H1 (cell line): Measurements from ENCODE around the gene POFUT2. TPM values are rescaled to one million over a fixed set of nuclear protein-coding genes. Genes with fewer than 3 reads are reported as not detected.

Source experiments
- CTCF ChIA-PET: fragments of 300-600 bp; sonication (Branson Sonifier 250); formaldehyde crosslinking; loops from one replicate; lab custom pipeline; 2021; ENCODE audit not compliant: partially characterized antibody; lab: Charles Lee
- POLR2A ChIA-PET: fragments of 300-600 bp; sonication (Branson Sonifier 250); formaldehyde crosslinking; loops from one replicate; lab custom pipeline; 2021; ENCODE audit warnings: inconsistent platforms; ENCODE audit not compliant: partially characterized antibody; lab: Charles Lee
- DNase-seq, 2 experiments: peaks; one replicate each; pipeline versions ENCODE4 v3.0.0 to v3.0.0-alpha.2; 2010 to 2022; ENCODE audit warnings: low spot score in 2 of 2, low read depth in 1 of 2, mixed read lengths in 1 of 2
- FAIRE-seq: peaks from 2 replicates; lab custom pipeline; 2011; peaks lifted over from hg19 to GRCh38; lab: Jason Lieb, UNC
- H2AFZ ChIP-seq: 2 replicates; pipeline ENCODE4 v1.8.1; 2012; ENCODE audit warnings: low read length, inconsistent platforms
- H2AK5ac ChIP-seq: 2 replicates; pipeline ENCODE4 v1.6.1; 2013; ENCODE audit warnings: low read depth, low read length
- H2BK120ac ChIP-seq: replicated peaks from 2 replicates; pipeline ENCODE3; 2013; ENCODE audit warnings: low read depth, low read length, inconsistent platforms
- H2BK12ac ChIP-seq: 2 replicates; pipeline ENCODE4 v1.6.1; 2013; ENCODE audit warnings: low read depth, low read length
- H2BK15ac ChIP-seq: 2 replicates; pipeline ENCODE4 v1.6.1; 2013; ENCODE audit warnings: low read length
- H2BK20ac ChIP-seq: 2 replicates; pipeline ENCODE4 v1.6.1; 2013; ENCODE audit warnings: low read length
- H2BK5ac ChIP-seq: 2 replicates; pipeline ENCODE4 v1.6.1; 2013; ENCODE audit warnings: low read depth, low read length
- H3K14ac ChIP-seq: 2 replicates; pipeline ENCODE4 v1.6.1; 2013; ENCODE audit warnings: inconsistent platforms; ENCODE audit not compliant: insufficient read length
- H3K18ac ChIP-seq: 2 replicates; pipeline ENCODE4 v1.6.1; 2013; ENCODE audit warnings: low read length; ENCODE audit errors: extremely low read depth
- H3K23ac ChIP-seq: 2 replicates; pipeline ENCODE4 v1.6.1; 2013; ENCODE audit warnings: inconsistent platforms; ENCODE audit not compliant: insufficient read length
- H3K23me2 ChIP-seq: 2 replicates; pipeline ENCODE4 v1.6.1; 2013; ENCODE audit warnings: low read depth, low read length
- H3K27ac ChIP-seq: 2 replicates; pipeline ENCODE4 v1.6.1; 2011; ENCODE audit warnings: low read depth, low read length, inconsistent platforms
- H3K27me3 ChIP-seq, 4 experiments: replicated peaks in 1 of 4; 1 replicate in 1 of 4; 2 replicates in 3 of 4; pipeline versions ENCODE4 v1.6.1 to v1.8.1; 2011 to 2013; ENCODE audit warnings: low read length in 3 of 4, mild to moderate bottlenecking in 3 of 4, inconsistent platforms in 2 of 4, mixed read lengths in 2 of 4, moderate library complexity in 1 of 4; ENCODE audit not compliant: control insufficient read depth in 3 of 4, insufficient read depth in 3 of 4; ENCODE audit errors: extremely low read depth in 1 of 4
- H3K36me3 ChIP-seq, 4 experiments: 2 replicates each; pipeline versions ENCODE4 v1.6.1 to v1.8.1; 2011 to 2013; ENCODE audit warnings: mild to moderate bottlenecking in 4 of 4, low read length in 3 of 4, moderate library complexity in 2 of 4, control low read depth in 1 of 4, inconsistent platforms in 1 of 4; ENCODE audit not compliant: insufficient read depth in 4 of 4, control insufficient read depth in 2 of 4
- H3K4ac ChIP-seq: replicated peaks from 2 replicates; pipeline ENCODE3; 2013; ENCODE audit warnings: low read length, low read depth, mixed read lengths, inconsistent platforms; ENCODE audit not compliant: insufficient read length
- H3K4me1 ChIP-seq, 4 experiments: replicated peaks in 1 of 4; 1 replicate in 1 of 4; 2 replicates in 3 of 4; pipeline versions ENCODE4 v1.6.1 to v1.8.1; 2011 to 2013; ENCODE audit warnings: low read length in 3 of 4, inconsistent platforms in 2 of 4, mixed read lengths in 1 of 4; ENCODE audit not compliant: insufficient read depth in 4 of 4, control insufficient read depth in 3 of 4
- H3K4me2 ChIP-seq, 2 experiments: 2 replicates each; pipeline versions ENCODE4 v1.6.1 to v1.8.1; 2011 to 2013; ENCODE audit warnings: low read depth in 2 of 2, low read length in 2 of 2, control low read depth in 1 of 2, inconsistent platforms in 1 of 2, mild to moderate bottlenecking in 1 of 2; ENCODE audit not compliant: insufficient read depth in 1 of 2
- H3K4me3 ChIP-seq, 4 experiments: fragments of 200-600, 300-600 bp in 1 of 4; sonication (generic), shearing (Covaris generic), sonication (Bioruptor Twin) in 1 of 4; 2 replicates each; pipeline versions ENCODE4 v1.5.1 to v1.8.1; 2011 to 2016; ENCODE audit warnings: low read length in 4 of 4, low read depth in 3 of 4, control low read depth in 2 of 4, inconsistent platforms in 2 of 4, mild to moderate bottlenecking in 2 of 4, mixed read lengths in 1 of 4, moderate library complexity in 1 of 4; ENCODE audit not compliant: insufficient read depth in 2 of 4; ENCODE audit errors: extremely low read depth in 1 of 4
- H3K56ac ChIP-seq: replicated peaks from 2 replicates; pipeline ENCODE3; 2013; ENCODE audit warnings: low read depth, mild to moderate bottlenecking, mixed read lengths, low read length, inconsistent platforms; ENCODE audit not compliant: insufficient read length
- H3K79me1 ChIP-seq: 2 replicates; pipeline ENCODE4 v1.6.1; 2013; ENCODE audit warnings: low read depth, low read length, control low read depth
- H3K79me2 ChIP-seq, 2 experiments: 2 replicates each; pipeline versions ENCODE4 v1.6.1 to v1.8.1; 2012 to 2013; ENCODE audit warnings: low read length in 2 of 2, mild to moderate bottlenecking in 2 of 2, inconsistent platforms in 1 of 2; ENCODE audit not compliant: insufficient read depth in 2 of 2, control insufficient read depth in 1 of 2
- H3K9ac ChIP-seq, 4 experiments: replicated peaks in 1 of 4; 1 replicate in 1 of 4; 2 replicates in 3 of 4; pipeline versions ENCODE4 v1.6.1 to v1.8.1; 2011 to 2013; ENCODE audit warnings: low read depth in 3 of 4, low read length in 3 of 4, control low read depth in 2 of 4, mild to moderate bottlenecking in 2 of 4, moderate library complexity in 2 of 4, inconsistent platforms in 1 of 4; ENCODE audit errors: extremely low read depth in 1 of 4
- H3K9me3 ChIP-seq, 2 experiments: 2 replicates each; pipeline versions ENCODE4 v1.6.1 to v1.8.1; 2012 to 2013; ENCODE audit warnings: mild to moderate bottlenecking in 2 of 2, moderate library complexity in 2 of 2, control low read depth in 1 of 2, inconsistent platforms in 1 of 2, low read depth in 1 of 2, low read length in 1 of 2, mixed read lengths in 1 of 2; ENCODE audit not compliant: insufficient read depth in 2 of 2
- H4K20me1 ChIP-seq, 2 experiments: replicated peaks in 1 of 2; 2 replicates each; pipeline versions ENCODE3 to v1.8.1; 2011 to 2013; ENCODE audit warnings: inconsistent platforms in 2 of 2, low read length in 2 of 2, mild to moderate bottlenecking in 1 of 2; ENCODE audit not compliant: insufficient read depth in 2 of 2, control insufficient read depth in 1 of 2
- H4K5ac ChIP-seq: 2 replicates; pipeline ENCODE4 v1.6.1; 2013; ENCODE audit warnings: low read length, low read depth, mixed read lengths, inconsistent platforms; ENCODE audit not compliant: insufficient read length
- H4K8ac ChIP-seq: 2 replicates; pipeline ENCODE4 v1.8.0; 2013; ENCODE audit warnings: mild to moderate bottlenecking, moderate library complexity, low read length, inconsistent platforms; ENCODE audit not compliant: insufficient read depth; ENCODE audit errors: extremely low read depth
- H4K91ac ChIP-seq: replicated peaks from 2 replicates; pipeline ENCODE3; 2013; ENCODE audit warnings: low read length, mixed read lengths, inconsistent platforms; ENCODE audit not compliant: insufficient read length
- CEBPB ChIP-seq: IDR thresholded peaks from 2 replicates; pipeline ENCODE4 v1.6.1; 2012; ENCODE audit warnings: low read depth, low read length
- WGBS, 2 experiments: shearing (Covaris generic) in 1 of 2; methylation state at CpG; one replicate each; pipeline versions ENCODE4 v1.1.6 to v1.1.7; 2013 to 2015; ENCODE audit warnings: low lambda C conversion rate in 2 of 2, mixed read lengths in 2 of 2, inconsistent platforms in 1 of 2, low coverage in 1 of 2, missing lambda C conversion rate in 1 of 2; ENCODE audit not compliant: insufficient replicate concordance in 2 of 2, insufficient coverage in 1 of 2, insufficient read length in 1 of 2; ENCODE audit errors: extremely low coverage in 1 of 2, missing lambda C conversion rate in 1 of 2; 5-methylcytosine and 5-hydroxymethylcytosine counted together
- polyA plus RNA-seq, 7 experiments: library from polyadenylated mRNA; depleted of rRNA in 3 of 7; stranded (reverse) in 5 of 7; unstranded in 2 of 7; fragments of >200 nt in 5 of 7; fragments of 200-250 nt in 2 of 7; gene quantifications; 1 replicate in 5 of 7; 2 replicates in 1 of 7; 4 replicates in 1 of 7; pipeline versions ENCODE4 v1.2.1 to v1.2.3, GENCODE V29; 2011 to 2013; ENCODE audit warnings: missing spikeins in 2 of 7, mixed read lengths in 2 of 7
- total RNA-seq: library from RNA; stranded (reverse); fragmentation: NEBNext Ultra II Directional; extraction: Animal tissue kit (Norgen Biotek cat#: 25700); gene quantifications from 2 replicates; pipeline ENCODE4 v1.2.1, GENCODE V29; 2021

POFUT2 gene
- total and polyA plus RNA-seq, 2 of the 8 experiments (the other 6 are each of a cell fraction or from before 2014, with no cell fraction given), result 13.7 to 32.1 TPM

DNA sequence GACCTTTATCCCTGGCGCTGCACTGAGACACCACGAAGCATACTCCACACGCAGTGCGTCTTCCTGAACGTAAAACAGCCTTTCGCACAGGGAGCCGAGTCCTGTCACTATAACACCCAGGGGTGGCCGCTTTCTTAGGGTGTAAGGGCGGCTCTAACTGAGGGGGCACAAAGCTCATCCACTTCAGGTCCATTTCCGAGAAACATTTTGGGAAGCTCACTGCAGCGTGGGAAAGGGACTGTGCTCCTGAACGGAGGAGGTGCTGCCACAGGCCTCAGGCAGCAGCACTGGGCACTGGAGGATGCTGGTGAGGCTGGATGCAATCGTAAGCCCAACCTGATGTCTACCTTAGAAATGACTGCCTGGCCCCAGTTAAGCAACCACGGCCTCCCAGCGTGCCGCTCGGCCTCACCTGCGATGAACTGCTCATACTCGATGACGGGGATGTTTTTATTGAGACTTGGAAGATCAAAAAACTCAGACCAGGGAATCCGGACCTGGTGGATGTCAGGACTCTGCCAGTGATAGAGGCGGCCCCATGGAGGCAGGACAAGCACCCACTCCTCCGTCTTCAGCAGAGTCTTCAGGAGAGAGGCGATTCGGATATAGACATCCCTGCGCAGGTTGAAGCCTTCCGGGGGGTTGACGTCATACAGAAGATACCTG lies 2.3 kb downstream of the POFUT2 start:
- CTCF ChIA-PET, result interaction anchor here (0.9 to 1.6 kb wide), 2 partner anchors 15 to 149 kb away, joined by 6 to 9 read pairs; no protein-coding TSS in a partner anchor
- no peak overlapping the region for H3K4ac ChIP-seq
- 95% methylated on average over 28 of the region's 28 CpGs; no CpG with 5 or more reads in 1 of the 2 experiments for WGBS, 2 experiments
- H4K8ac ChIP-seq, result no peak overlapping the region
- H2AFZ ChIP-seq, result no peak overlapping the region
- no peak overlapping the region for H3K18ac ChIP-seq
- H3K27me3 ChIP-seq, result no peaks in the 10 kb centered on the region
- no peak for TF ChIP-seq CEBPB
- peaks cover 8% of the 10 kb centered on the region; the same call in 1 of the 2 replicates for H3K23me2 ChIP-seq
- peaks cover 17% of the 10 kb centered on the region for H3K79me1 ChIP-seq
- peaks cover 21 to 32% of the 10 kb centered on the region in 2 experiments for H4K20me1 ChIP-seq
- no peak overlapping the region; the same call in 1 of the 2 replicates for H2BK5ac ChIP-seq
- H3K56ac ChIP-seq, result no peak overlapping the region
- POLR2A ChIA-PET, result interaction anchor here (0.9 to 1.3 kb wide), 3 partner anchors 24 to 39 kb away, joined by 3 to 4 read pairs (median 3); no protein-coding TSS in a partner anchor
- H2BK120ac ChIP-seq, result no peak overlapping the region
- peaks cover 0 to 6% (median under 1%) of the 10 kb centered on the region in 4 experiments; a peak in 3 of 7 replicates for H3K4me1 ChIP-seq
- H2BK15ac ChIP-seq, result no peak overlapping the region
- H4K5ac ChIP-seq, result no peak overlapping the region
- no peak overlapping the region for H3K27ac ChIP-seq
- H2BK20ac ChIP-seq, result no peak overlapping the region
- no peak overlapping the region for H3K14ac ChIP-seq
- no peak overlapping the region for H2BK12ac ChIP-seq
- no peak for FAIRE-seq
- H3K23ac ChIP-seq, result no peak overlapping the region
- H3K36me3 ChIP-seq, result peaks cover 12 to 46% (median 38%) of the 10 kb centered on the region in 4 experiments
- H3K4me3 ChIP-seq, result no peak overlapping the region
- H3K9me3 ChIP-seq, result no peaks in the 10 kb centered on the region
- H2AK5ac ChIP-seq, result no peak overlapping the region
- no peak overlapping the region for H3K4me2 ChIP-seq
- H3K79me2 ChIP-seq, result peaks cover 0 to 24% of the 10 kb centered on the region in 2 experiments; a peak in 2 of 4 replicates
- no peak for DNase-seq
- H3K9ac ChIP-seq, result no peak overlapping the region
- H4K91ac ChIP-seq, result no peak overlapping the region
